ENCODE data around the gene MYCBP2.

DNA sequence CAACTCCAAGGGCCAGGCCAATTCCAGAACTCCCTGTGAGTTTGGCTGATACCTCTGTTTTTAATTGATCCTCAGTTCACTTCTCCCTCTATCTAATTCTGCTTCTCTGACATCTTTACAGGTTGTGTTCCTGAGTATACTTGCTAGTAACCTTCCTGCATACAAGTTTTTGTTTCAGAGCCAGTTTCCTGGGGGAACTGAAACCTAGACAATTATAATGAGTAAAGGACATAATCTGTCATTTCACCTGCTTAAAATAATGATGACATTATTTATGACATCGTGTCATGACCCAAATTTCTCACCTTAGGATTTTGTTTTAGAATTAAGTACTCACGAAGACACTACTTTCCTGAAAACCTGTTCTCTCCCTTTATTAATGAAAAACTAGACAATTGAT is 12.5 kb upstream of the MYCBP2 start:
- no peak for TF ChIP-seq POLR2A (IDR thresholded peaks at IDR 0.05)
- TF ChIP-seq, protein P1, sequence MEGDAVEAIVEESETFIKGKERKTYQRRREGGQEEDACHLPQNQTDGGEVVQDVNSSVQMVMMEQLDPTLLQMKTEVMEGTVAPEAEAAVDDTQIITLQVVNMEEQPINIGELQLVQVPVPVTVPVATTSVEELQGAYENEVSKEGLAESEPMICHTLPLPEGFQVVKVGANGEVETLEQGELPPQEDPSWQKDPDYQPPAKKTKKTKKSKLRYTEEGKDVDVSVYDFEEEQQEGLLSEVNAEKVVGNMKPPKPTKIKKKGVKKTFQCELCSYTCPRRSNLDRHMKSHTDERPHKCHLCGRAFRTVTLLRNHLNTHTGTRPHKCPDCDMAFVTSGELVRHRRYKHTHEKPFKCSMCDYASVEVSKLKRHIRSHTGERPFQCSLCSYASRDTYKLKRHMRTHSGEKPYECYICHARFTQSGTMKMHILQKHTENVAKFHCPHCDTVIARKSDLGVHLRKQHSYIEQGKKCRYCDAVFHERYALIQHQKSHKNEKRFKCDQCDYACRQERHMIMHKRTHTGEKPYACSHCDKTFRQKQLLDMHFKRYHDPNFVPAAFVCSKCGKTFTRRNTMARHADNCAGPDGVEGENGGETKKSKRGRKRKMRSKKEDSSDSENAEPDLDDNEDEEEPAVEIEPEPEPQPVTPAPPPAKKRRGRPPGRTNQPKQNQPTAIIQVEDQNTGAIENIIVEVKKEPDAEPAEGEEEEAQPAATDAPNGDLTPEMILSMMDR (IDR thresholded peaks at IDR 0.05), result no peak
